ENCODE results near the gene DISC1. TPM values are rescaled to one million over a fixed set of nuclear protein-coding genes. Genes with fewer than 3 reads are reported as not detected.

DISC1 gene
- total RNA-seq, 2 donors from 2014 or later = 2.3 to 7.0 TPM

DNA sequence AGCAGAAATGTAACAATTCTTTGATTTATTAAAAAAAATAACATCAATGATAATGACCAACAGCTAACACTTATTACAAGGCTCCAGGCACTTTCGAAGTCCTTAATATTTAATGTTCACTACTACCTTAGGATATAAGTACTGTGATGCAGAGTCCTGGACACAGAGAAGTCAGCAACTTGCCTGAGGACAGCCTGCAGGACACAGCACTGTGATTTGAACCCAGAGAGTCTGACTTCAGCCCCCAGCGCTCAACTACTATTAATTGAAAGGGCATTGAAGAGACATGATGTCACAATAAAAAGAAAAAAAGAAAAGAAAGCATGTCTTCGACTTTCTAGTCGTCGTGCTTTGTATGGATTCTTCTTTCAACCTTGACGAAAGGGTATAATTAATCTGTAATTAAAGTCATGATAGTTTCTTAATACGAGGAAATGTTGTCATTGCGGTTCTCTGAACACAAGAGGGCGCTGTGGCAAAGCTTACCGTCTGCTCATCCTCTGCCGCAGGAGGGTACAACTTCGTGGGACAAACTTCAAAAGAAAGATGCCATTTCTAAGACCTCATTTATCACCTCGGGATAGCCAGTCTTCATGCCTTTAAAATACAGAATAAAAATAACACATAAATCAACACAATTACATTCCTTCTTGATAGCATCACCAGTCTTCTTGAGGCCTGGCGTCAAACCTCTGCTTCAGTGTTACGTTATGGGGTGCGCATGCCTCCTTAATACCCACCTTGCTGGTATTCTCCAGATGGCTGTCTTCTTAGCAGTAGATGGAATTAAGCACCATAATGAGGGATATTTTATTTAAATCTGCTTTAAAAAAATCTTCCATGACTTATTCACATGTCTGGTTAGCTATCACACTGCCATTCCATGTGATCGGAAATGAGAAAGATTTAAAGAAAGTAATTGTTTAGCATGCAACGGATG lies 240.1 kb downstream of the DISC1 start:
- Histone ChIP-seq H3K4me1 (no peaks in the 10 kb centered on the region), H3K27ac (no peak overlapping the region), H3K27me3 (no peaks in the 10 kb centered on the region), H3K4me3 (no peak overlapping the region), H3K36me3 (replicated peaks in 1 of 2; ENCODE audit: insufficient read depth in 1 of 2, low read depth in 2 of 2) (no peaks in the 10 kb centered on the region), H3K9me3 (no peaks in the 10 kb centered on the region)
- WGBS, 2 donors = 31 to 32% methylated on average over 18 of the region's 18 CpGs
- DNase-seq (peak; percentile 47 to 59 (median 51)), ATAC-seq (no peak)
- intact Hi-C loops (cut with DNase I) = no loop called here
- TF ChIP-seq POLR2A (IDR thresholded peaks at IDR 0.05) = no peak
- TF ChIP-seq, protein P1, sequence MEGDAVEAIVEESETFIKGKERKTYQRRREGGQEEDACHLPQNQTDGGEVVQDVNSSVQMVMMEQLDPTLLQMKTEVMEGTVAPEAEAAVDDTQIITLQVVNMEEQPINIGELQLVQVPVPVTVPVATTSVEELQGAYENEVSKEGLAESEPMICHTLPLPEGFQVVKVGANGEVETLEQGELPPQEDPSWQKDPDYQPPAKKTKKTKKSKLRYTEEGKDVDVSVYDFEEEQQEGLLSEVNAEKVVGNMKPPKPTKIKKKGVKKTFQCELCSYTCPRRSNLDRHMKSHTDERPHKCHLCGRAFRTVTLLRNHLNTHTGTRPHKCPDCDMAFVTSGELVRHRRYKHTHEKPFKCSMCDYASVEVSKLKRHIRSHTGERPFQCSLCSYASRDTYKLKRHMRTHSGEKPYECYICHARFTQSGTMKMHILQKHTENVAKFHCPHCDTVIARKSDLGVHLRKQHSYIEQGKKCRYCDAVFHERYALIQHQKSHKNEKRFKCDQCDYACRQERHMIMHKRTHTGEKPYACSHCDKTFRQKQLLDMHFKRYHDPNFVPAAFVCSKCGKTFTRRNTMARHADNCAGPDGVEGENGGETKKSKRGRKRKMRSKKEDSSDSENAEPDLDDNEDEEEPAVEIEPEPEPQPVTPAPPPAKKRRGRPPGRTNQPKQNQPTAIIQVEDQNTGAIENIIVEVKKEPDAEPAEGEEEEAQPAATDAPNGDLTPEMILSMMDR (IDR thresholded peaks at IDR 0.05) = peak; percentile 62 to 85 (median 74)

DNA sequence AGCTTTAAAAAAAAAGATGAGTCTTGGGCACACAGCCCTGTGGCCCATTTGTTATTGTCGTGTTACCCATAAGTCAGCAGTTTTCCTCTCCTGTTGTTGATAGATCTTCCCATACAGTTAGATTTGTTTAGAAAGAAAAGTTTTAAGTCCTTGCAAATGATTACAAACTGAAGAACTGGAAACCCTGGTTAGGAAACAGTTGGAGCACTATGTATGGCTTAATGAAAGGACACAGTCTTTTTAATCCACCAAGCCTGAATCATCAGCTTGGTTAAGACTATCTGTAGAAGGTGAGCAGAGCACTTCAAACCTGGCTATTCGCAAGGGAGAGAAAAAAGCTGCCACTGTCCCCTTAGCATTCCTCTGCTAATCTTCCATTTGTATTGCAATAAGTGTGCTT lies 241.0 kb downstream of the DISC1 start:
- Histone ChIP-seq H3K4me3 (no peak overlapping the region), H3K4me1 (no peaks in the 10 kb centered on the region), H3K27me3 (no peaks in the 10 kb centered on the region), H3K27ac (no peak overlapping the region), H3K9me3 (no peaks in the 10 kb centered on the region), H3K36me3 (replicated peaks in 1 of 2; ENCODE audit: insufficient read depth in 1 of 2, low read depth in 2 of 2) (no peaks in the 10 kb centered on the region)
- ATAC-seq (no peak), DNase-seq (no peak)
- intact Hi-C loops (cut with DNase I) = no loop called here
- TF ChIP-seq, protein P1 (IDR thresholded peaks at IDR 0.05) = no peak
- TF ChIP-seq POLR2A (IDR thresholded peaks at IDR 0.05) = no peak
- WGBS, 2 donors = 9 to 24% methylated on average over 2 of the region's 2 CpGs

DNA sequence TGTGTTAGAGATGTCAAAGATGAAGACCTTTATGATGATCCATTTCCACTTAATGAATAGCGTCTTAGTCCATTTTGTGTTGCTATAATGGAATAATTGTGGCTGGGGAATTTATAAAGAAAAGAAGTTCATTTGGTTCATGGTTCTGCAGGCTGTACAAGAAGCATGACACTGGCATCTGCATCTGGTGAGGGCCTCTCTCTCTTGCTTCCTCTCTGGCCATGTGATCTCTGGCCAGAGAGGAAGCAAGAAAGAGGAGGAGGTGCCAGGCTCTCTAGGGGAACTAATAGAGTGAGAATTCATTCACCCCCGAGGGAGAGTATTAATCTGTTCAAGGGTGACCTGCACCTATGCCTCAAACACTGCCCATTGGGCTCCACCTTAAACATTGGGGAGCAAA lies 242.8 kb downstream of the DISC1 start:
- DNase-seq (no peak), ATAC-seq (no peak)
- Histone ChIP-seq H3K27me3 (no peaks in the 10 kb centered on the region), H3K27ac (no peak overlapping the region), H3K4me1 (no peaks in the 10 kb centered on the region), H3K9me3 (no peaks in the 10 kb centered on the region), H3K4me3 (no peak overlapping the region), H3K36me3 (replicated peaks in 1 of 2; ENCODE audit: insufficient read depth in 1 of 2, low read depth in 2 of 2) (no peaks in the 10 kb centered on the region)
- TF ChIP-seq POLR2A (IDR thresholded peaks at IDR 0.05) = no peak
- WGBS, 2 donors = 68 to 78% methylated on average over 2 of the region's 2 CpGs
- intact Hi-C loops (cut with DNase I) = no loop called here

DNA sequence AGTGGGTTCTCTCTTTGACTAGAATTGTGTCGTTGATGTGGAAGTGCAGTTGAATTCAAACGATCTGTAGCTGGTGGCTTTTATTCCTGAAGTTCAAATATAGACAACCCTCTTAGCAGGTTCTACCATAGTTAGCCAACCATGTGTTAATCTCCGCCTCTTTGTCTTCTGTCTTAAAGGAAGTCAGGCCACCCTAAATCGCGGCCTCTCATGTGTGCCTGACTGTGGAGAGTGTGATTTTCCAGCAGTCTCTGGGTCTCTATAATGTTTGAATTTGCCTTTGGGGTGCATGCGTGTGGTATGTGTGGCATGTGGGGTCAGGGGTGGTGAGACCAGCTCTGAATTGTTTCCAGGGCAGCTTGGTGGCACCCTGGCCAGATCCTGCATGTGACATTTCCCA lies 244.9 kb downstream of the DISC1 start:
- ATAC-seq = no peak
- Histone ChIP-seq H3K27ac (no peak overlapping the region), H3K4me3 (no peak overlapping the region), H3K27me3 (no peaks in the 10 kb centered on the region), H3K36me3 (replicated peaks in 1 of 2; ENCODE audit: insufficient read depth in 1 of 2, low read depth in 2 of 2) (no peaks in the 10 kb centered on the region), H3K4me1 (no peaks in the 10 kb centered on the region), H3K9me3 (no peaks in the 10 kb centered on the region)
- WGBS, 2 donors = 87 to 90% methylated on average over 6 of the region's 6 CpGs
- intact Hi-C loops (cut with DNase I) = no loop called here
- no peak for TF ChIP-seq POLR2A (IDR thresholded peaks at IDR 0.05)
- TF ChIP-seq, protein P1 (IDR thresholded peaks at IDR 0.05) = no peak
- DNase-seq = no peak

DNA sequence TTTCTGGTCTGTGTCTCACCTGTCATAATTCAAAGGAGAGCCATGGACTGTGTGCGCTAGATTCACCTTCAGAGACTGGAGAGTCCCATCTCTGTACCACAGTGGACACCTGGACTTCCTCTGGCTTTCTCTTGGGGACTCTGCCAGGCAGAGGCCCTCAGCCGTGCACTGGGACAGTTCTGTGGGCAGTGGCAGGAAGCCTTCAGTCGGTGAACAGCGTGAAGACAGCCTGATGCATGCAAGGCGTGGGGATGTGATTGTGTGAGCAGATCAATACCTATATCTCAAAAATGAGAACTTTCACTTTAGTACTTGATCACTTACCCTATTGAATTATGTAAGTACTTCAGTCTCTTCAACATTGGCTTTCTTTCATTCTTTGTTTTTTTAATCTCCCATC lies 245.3 kb downstream of the DISC1 start:
- H3K4me1 ChIP-seq = no peaks in the 10 kb centered on the region
- H3K4me3 ChIP-seq = no peak overlapping the region
- H3K36me3 ChIP-seq (replicated peaks in 1 of 2; ENCODE audit: insufficient read depth in 1 of 2, low read depth in 2 of 2) = no peaks in the 10 kb centered on the region
- DNase-seq (no peak), ATAC-seq (no peak)
- intact Hi-C loops (cut with DNase I) = no loop called here
- no peaks in the 10 kb centered on the region for H3K27me3 ChIP-seq
- 66 to 81% methylated on average over 5 of the region's 5 CpGs for WGBS, 2 donors
- H3K9me3 ChIP-seq = no peaks in the 10 kb centered on the region
- H3K27ac ChIP-seq = no peak overlapping the region
- no peak for TF ChIP-seq POLR2A (IDR thresholded peaks at IDR 0.05)
- TF ChIP-seq, protein P1 (IDR thresholded peaks at IDR 0.05) = no peak
